NCI-H748 (cell line): ENCODE measurements around the gene ADRA2C.

Source experiments
- DNase-seq: peaks from one replicate; lab custom pipeline; 2025; ENCODE audit not compliant: unreplicated experiment; lab: John Stamatoyannopoulos, UW

The ADRA2C gene

DNA sequence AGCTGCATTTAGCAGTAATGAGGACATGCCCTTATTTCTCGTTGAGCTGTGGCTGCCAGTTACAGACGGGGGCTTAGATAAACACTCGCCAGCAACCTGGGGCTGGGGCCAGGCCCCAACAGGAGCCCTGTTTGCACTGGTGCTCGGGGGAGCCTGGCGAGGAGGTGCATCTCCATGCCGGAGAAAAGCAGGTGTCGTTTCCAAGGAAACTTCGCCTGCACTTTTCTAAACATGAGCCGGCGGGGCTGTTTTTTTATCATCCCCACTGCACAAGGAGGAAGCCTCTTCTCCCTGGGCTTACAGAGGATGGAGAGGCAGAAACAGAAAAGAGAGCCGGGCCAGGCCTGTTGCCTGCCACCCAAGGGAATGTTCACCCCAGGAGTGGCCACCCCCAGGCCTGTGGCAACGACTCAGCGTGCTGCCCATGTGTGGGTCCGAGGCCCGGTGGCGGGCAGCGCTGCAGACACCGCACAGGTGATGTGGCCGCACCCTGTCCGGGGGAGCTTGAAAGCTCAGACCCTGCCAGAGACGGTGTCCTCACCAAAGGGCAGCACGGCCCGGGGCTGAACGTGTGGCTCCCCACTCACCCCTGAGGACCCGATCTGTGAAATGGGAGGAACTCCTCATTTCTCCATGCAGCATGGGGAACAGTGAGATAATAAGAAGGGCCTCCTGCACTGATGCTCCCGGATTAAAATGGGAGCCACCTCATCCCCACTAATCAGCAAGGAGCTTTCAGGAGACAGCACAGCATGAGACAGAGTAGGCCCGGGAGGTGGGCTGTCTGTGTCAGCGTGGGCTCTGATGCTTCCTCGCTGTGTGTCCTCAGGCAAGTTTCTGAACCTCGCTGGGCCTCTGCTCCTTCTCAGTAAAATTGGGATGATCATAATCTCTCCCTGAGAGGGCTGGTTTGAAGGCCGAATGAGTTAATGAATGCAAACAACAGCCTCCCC, 33.8 kb upstream of the ADRA2C start:
- DNase-seq = peak; percentile 34

GRCh38 chr4:3733195-3733594, 33.0 kb upstream of the ADRA2C start:
- no peak for DNase-seq

GRCh38 chr4:3735196-3735595, 31.0 kb upstream of the ADRA2C start:
- DNase-seq = no peak

GRCh38 chr4:3736290-3736689, 29.9 kb upstream of the ADRA2C start:
- no peak for DNase-seq

- DNase-seq = no peak
Measured at GRCh38 chr4:3736806-3737205, 29.4 kb upstream of the ADRA2C start.

DNA sequence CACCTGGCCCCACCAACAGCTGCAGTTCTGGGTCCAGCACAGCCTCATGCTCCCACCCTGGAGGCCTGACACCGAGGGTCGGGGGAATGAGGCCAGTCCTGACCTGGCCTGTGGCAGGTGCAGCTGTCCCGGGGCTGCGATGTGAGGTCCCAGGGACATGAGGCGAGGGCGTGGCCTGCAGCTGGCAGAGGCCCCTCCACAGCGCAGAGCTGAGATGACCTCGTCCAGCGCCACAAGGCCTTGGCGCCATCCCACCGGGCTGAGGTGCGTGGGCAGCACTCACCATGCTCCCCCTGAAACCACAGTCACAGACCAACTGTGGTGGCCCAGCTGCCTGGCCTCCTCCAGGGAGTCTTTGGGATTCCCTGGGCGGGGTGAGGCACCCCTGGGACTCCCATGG, 26.6 kb upstream of the ADRA2C start:
- DNase-seq = no peak

DNA sequence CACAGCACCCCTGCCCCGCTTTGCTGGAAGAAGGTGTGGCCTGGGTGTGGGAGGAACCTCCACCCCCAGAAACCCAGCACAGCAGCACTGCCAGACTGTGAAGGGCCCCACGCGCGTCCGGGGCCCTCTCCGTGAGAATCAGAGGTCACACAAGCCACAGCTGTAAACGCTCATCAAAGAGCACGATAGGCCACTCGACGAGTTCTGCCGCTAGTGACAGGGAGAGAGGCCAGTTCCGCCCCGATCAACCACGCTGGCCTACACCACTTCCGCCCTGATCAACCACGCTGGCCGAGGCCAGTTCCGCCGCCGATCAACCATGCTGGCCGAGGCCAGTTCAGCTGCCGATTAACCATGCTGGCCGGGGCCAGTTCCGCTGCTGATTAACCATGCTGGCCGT, 25.9 kb upstream of the ADRA2C start:
- no peak for DNase-seq

GRCh38 chr4:3741217-3742011, 24.8 kb upstream of the ADRA2C start:
- DNase-seq = no peak

- DNase-seq = no peak
Measured at GRCh38 chr4:3742610-3743009, 23.6 kb upstream of the ADRA2C start.

- no peak for DNase-seq
Measured at GRCh38 chr4:3744232-3744631, 22.0 kb upstream of the ADRA2C start.

- peak; percentile 49 for DNase-seq
Measured at GRCh38 chr4:3744901-3745300, 21.3 kb upstream of the ADRA2C start.

DNA sequence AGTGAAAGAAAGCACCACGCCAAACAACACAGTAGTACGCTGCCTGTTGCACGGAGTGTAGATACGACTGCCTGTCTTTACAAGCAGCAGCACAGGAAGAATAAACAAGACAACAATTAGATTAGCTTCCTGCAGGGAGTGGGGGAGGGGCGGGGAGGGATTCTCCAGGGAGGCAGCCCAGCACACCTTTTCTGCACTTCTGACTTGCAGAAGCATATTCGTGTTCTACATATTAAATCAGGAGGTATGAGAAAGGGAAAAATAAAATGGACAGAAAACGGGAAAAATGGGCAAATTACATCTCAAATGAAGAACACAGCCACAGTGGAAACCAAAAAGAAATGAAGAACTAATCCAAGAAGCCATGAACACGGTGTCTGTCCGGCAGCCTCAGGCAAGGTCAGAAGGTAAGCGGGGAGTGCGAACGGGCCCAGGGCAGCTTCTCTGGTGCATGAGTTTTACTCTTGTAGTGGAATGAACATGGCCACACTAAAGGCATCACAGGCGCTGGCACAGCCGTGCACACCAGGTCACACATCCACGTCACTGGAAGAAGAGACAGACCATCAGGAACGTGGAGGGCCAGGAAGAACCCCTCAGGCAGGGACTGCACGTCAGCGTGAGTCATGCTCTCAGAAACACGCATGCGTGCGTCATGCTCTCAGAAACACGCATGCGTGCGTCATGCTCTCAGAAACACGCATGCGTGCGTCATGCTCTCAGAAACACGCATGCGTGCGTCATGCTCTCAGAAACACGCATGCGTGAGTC, 20.1 kb upstream of the ADRA2C start:
- DNase-seq = peak; percentile 16

DNA sequence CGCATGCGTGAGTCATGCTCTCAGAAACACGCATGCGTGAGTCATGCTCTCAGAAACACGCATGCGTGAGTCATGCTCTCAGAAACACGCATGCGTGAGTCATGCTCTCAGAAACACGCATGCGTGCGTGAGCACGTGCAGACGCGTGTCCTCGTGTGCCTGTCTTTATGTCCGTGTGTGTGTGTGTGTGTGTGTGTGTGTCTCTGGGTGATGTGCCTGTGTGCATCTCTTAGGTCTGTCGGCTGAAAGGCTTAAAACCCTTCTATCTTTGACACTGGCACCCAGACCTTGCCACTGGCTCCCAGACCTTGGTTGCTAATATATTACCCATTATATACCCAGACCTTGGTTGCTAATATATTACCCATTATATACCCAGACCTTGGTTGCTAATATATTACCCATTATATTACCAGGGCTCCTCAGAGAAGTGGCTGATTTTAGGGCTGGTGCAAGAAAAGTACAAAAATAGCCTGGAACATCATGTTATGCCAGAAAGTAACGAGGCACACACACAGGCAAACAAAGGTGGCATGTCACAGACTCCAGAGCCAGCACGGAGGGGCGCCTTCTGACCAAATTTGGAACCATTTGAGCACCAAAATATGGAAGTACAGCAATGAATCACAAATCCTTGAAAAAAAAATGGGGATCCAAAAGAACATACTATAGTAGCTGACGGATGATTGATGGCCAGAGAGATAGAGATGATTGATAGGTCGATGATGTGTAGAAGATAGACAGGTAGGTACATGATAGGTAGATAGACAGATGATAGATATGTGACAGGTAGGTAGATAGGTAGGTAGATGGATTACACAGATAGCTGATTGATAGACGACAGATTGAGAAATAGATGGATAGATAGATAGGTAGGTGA, 19.2 kb upstream of the ADRA2C start:
- DNase-seq = no peak

DNA sequence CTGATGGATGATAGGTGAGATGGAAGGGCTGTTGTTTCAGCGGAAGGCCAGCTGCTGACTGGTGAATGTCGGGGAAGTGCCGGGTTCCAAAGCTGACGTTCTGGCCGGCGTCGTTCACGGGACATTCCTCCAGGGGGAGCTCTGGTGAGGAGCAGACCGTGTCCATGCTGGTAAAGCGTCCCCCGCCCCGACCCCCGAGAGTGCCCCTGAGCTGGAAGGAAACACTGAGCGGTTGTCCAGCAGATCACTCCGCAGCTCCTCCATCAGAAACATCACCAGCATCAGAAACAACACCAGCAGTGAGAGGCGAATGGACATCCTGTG, 18.6 kb upstream of the ADRA2C start:
- no peak for DNase-seq

- no peak for DNase-seq
Measured at GRCh38 chr4:3748136-3748898, 17.9 kb upstream of the ADRA2C start.

DNA sequence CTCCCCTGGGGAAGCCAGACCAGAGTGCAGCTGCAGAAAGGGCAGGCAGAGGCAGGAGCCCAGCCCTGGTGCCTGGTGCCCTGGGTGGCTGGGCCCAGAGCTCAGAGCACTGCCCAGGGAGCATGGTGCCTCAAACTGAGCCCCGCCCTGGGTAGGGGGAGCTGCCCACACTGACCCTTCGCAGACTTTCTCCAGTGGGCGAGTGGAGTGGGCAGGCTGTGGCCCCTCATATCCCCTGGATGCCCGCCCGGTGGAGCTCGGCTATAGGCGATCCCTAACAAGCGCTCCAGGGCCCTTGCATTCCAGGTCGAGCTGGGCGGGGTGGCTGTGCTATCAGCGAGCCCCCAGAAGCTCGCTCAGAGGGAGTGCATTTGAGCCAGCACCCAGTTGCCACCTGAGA, 17.1 kb upstream of the ADRA2C start:
- DNase-seq = no peak

- no peak for DNase-seq
Measured at GRCh38 chr4:3750334-3750733, 15.9 kb upstream of the ADRA2C start.

DNA sequence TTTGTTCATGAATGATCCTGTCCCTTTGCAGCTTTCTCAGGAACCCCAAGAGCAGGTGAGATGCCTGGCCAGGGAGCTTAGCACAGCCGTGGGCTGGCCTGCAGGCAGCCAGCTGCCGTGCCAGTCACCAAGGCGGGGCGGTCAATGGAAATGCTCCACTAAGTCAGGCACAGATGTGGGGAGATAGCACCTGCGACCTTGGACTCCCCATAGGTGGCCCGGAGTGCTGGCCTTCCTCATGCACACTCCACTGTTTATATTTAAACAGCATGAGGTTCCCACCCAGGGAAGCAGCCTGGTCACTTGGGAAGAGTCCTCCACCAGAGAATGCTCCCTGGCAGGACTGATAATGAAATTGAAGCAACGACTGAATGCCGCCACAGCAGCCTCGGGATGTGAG, 14.2 kb upstream of the ADRA2C start:
- DNase-seq = no peak

DNA sequence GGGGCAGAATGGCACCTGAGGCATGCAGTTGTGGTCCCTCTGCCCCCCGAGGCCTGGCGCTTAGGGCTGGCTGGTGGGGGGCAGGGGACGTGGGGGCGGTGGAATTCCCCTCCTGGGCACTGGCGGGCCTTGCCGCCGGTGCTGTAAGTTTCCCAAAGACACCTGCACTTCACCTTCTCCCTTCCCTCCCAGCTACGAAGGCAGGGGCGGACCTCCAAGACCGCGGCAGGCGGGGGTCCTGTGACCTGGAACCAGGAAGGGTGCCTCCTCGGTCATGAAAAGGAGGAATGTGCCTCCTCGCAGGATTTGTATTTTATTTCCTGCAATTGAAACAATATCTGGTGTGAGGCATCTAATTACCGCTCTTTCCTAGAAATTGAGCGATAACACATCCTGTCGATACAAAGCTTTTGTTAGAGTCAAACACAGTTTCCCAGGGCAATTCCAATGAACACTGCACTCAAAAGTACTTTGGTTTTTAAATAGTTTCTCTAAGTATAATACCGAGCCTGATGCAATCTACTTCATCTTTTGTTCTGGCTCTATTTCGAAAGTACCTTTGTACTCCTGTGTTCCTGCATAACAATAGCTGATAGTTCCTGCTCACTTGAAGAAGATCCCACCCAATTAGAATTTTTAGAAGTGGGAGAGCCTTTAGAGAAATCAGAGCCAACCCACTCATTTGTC, 12.3 kb upstream of the ADRA2C start:
- no peak for DNase-seq
